HEK293 (cell line): ENCODE data around the gene CORO6.

ENCODE experiments used
- FEZF1 ChIP-seq: fragments of 450-650 bp; formaldehyde crosslinking; IDR thresholded peaks from 2 replicates; pipeline ENCODE4 v1.5.1; 2016; ENCODE audit warnings: missing biosample characterization, missing genetic modification characterization
- GLI4 ChIP-seq: fragments of 450-650 bp; formaldehyde crosslinking; IDR thresholded peaks from 2 replicates; pipeline ENCODE4 v1.5.1; 2016; ENCODE audit warnings: missing biosample characterization, missing genetic modification characterization
- HIC1 ChIP-seq: fragments of 450-650 bp; formaldehyde crosslinking; IDR thresholded peaks from 2 replicates; pipeline ENCODE4 v1.5.1; 2016; ENCODE audit warnings: missing biosample characterization, missing genetic modification characterization
- HOXC10 ChIP-seq: sonication (generic); formaldehyde crosslinking; IDR thresholded peaks from 2 replicates; pipeline ENCODE4 v1.8.1; 2023; ENCODE audit warnings: mild to moderate bottlenecking, missing genetic modification reagents
- HOXD13 ChIP-seq: sonication (generic); formaldehyde crosslinking; IDR thresholded peaks from 2 replicates; pipeline ENCODE4 v1.8.0; 2022; ENCODE audit warnings: missing genetic modification reagents, borderline replicate concordance
- KLF1 ChIP-seq: fragments of 450-650 bp; formaldehyde crosslinking; IDR thresholded peaks from 2 replicates; pipeline ENCODE4 v1.5.1; 2016; ENCODE audit warnings: missing biosample characterization, missing genetic modification characterization
- KLF16 ChIP-seq: fragments of 450-650 bp; formaldehyde crosslinking; IDR thresholded peaks from 2 replicates; pipeline ENCODE4 v1.5.1; 2017; ENCODE audit warnings: missing biosample characterization, missing genetic modification characterization
- RBAK ChIP-seq: fragments of 450-650 bp; formaldehyde crosslinking; IDR thresholded peaks from 2 replicates; pipeline ENCODE4 v1.5.1; 2016; ENCODE audit warnings: missing biosample characterization, missing genetic modification characterization
- TRIM28 ChIP-seq: IDR thresholded peaks from 2 replicates; pipeline ENCODE4 v1.6.1; 2011; ENCODE audit warnings: low read length, control low read depth, borderline replicate concordance
- ZFHX2 ChIP-seq: fragments of 450-650 bp; formaldehyde crosslinking; conservative IDR thresholded peaks from 2 replicates; pipeline ENCODE4 v1.5.1; 2016; ENCODE audit warnings: missing biosample characterization, missing genetic modification characterization
- ZFP37 ChIP-seq: fragments of 450-650 bp; formaldehyde crosslinking; IDR thresholded peaks from 2 replicates; pipeline ENCODE4 v1.5.1; 2016; ENCODE audit warnings: missing biosample characterization, missing genetic modification characterization
- ZNF184 ChIP-seq: fragments of 450-650 bp; IDR thresholded peaks from 2 replicates; pipeline ENCODE4 v1.5.1; 2018; ENCODE audit warnings: missing biosample characterization, mild to moderate bottlenecking, missing genetic modification characterization
- ZNF341 ChIP-seq: fragments of 450-650 bp; formaldehyde crosslinking; IDR thresholded peaks from 2 replicates; pipeline ENCODE4; 2016; ENCODE audit warnings: low read depth, missing biosample characterization, missing genetic modification characterization
- ZNF350 ChIP-seq: fragments of 450-650 bp; formaldehyde crosslinking; IDR thresholded peaks from 2 replicates; pipeline ENCODE4 v1.5.0; 2017; ENCODE audit warnings: missing biosample characterization, mild to moderate bottlenecking, missing genetic modification characterization
- ZNF513 ChIP-seq: fragments of 450-650 bp; IDR thresholded peaks from 2 replicates; pipeline ENCODE4 v1.5.1; 2018; ENCODE audit warnings: missing biosample characterization, missing genetic modification characterization
- ZNF514 ChIP-seq: fragments of 450-650 bp; formaldehyde crosslinking; IDR thresholded peaks from 2 replicates; pipeline ENCODE4 v1.5.1; 2016; ENCODE audit warnings: missing biosample characterization, missing genetic modification characterization
- ZNF555 ChIP-seq: fragments of 450-650 bp; formaldehyde crosslinking; conservative IDR thresholded peaks from 2 replicates; pipeline ENCODE4 v1.5.1; 2017; ENCODE audit warnings: missing biosample characterization, mild to moderate bottlenecking, missing genetic modification characterization, inconsistent platforms
- ZNF580 ChIP-seq: fragments of 450-650 bp; formaldehyde crosslinking; IDR thresholded peaks from 2 replicates; pipeline ENCODE4 v1.5.1; 2016; ENCODE audit warnings: missing biosample characterization, missing genetic modification characterization
- ZNF600 ChIP-seq: fragments of 450-650 bp; formaldehyde crosslinking; IDR thresholded peaks from 2 replicates; pipeline ENCODE4 v1.5.1; 2016; ENCODE audit warnings: missing biosample characterization, missing genetic modification characterization
- ZNF843 ChIP-seq: fragments of 450-650 bp; formaldehyde crosslinking; IDR thresholded peaks from 2 replicates; pipeline ENCODE4 v1.5.1; 2016; ENCODE audit warnings: missing biosample characterization, missing genetic modification characterization
- ZSCAN4 ChIP-seq: fragments of 450-650 bp; formaldehyde crosslinking; IDR thresholded peaks from 2 replicates; pipeline ENCODE4 v1.5.1; 2017; ENCODE audit warnings: missing biosample characterization, missing genetic modification characterization
- TF ChIP-seq, protein P1 (sequence below): fragments of 450-650 bp; formaldehyde crosslinking; IDR thresholded peaks from 2 replicates; pipeline ENCODE4 v1.5.1; 2016; ENCODE audit warnings: missing biosample characterization, missing genetic modification characterization
- TF ChIP-seq, protein P2 (sequence below): fragments of 450-650 bp; formaldehyde crosslinking; IDR thresholded peaks from 2 replicates; pipeline ENCODE4 v1.5.1; 2016; ENCODE audit warnings: missing biosample characterization, missing genetic modification characterization
- TF ChIP-seq, protein P3 (sequence below): fragments of 450-650 bp; formaldehyde crosslinking; IDR thresholded peaks from 2 replicates; pipeline ENCODE4 v1.5.1; 2017; ENCODE audit warnings: missing biosample characterization, mild to moderate bottlenecking, missing genetic modification characterization, moderate library complexity
- TF ChIP-seq, protein P4 (sequence below): fragments of 450-650 bp; formaldehyde crosslinking; IDR thresholded peaks from 2 replicates; pipeline ENCODE4 v1.5.1; 2016; ENCODE audit warnings: missing biosample characterization, missing genetic modification characterization
- TF ChIP-seq, protein P5 (sequence below): fragments of 450-650 bp; formaldehyde crosslinking; IDR thresholded peaks from 2 replicates; pipeline ENCODE4 v1.5.1; 2016; ENCODE audit warnings: missing biosample characterization, missing genetic modification characterization

The CORO6 gene

DNA sequence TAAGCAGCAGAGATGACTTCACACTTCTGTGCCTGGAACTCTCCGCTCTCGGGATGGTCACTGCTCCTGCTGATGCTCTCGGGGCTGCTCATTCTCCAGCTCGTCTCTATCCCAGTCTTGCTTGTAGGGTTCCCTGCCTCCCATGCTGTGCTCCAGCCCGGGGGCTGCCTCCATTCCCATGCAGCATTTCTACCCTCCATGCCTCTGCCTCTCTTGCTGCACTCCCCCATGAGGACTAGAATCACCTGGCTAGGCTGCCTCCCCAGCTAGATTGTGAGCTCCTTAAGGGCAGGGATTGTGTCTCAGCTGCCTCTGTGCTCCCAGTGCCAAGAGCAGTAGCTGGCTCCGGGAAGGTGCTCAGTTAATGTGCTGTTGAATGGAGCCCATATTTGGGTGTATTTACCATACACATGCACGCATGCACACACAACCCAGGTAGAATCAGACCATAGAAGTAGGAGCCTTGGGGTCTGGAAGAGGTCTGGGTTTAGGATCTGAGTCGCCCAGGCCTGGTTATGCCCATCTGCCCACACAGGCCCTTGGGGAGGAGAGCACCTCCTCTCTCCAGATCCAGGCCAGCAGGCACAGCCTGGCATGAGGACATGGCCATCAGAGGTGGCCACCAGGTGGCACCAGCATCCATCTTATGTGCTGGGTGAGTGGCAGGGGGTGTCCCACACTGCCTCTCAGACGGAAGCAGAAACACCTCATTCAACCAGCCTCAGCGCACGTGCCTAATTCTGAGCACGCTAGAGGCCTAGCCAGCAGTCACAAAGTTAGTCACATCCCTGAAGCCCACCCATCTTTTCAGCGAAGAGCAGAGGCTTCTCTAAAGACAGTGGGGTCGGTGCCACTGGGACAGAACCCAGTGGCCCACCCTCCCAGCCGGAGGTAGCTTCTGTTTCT, 42.6 kb downstream of the CORO6 start (continued):
- TF ChIP-seq, protein P1, sequence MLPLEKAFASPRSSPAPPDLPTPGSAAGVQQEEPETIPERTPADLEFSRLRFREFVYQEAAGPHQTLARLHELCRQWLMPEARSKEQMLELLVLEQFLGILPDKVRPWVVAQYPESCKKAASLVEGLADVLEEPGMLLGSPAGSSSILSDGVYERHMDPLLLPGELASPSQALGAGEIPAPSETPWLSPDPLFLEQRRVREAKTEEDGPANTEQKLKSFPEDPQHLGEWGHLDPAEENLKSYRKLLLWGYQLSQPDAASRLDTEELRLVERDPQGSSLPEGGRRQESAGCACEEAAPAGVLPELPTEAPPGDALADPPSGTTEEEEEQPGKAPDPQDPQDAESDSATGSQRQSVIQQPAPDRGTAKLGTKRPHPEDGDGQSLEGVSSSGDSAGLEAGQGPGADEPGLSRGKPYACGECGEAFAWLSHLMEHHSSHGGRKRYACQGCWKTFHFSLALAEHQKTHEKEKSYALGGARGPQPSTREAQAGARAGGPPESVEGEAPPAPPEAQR, result no peak
- TF ChIP-seq, protein P2, sequence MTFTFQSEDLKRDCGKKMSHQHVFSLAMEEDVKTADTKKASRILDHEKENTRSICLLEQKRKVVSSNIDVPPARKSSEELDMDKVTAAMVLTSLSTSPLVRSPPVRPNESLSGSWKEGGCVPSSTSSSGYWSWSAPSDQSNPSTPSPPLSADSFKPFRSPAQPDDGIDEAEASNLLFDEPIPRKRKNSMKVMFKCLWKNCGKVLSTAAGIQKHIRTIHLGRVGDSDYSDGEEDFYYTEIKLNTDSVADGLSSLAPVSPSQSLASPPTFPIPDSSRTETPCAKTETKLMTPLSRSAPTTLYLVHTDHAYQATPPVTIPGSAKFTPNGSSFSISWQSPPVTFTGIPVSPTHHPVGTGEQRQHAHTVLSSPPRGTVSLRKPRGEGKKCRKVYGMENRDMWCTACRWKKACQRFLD (tag by site-specific recombination), result no peak
- no peak for TF ChIP-seq FEZF1 (tag by site-specific recombination)
- no peak for TF ChIP-seq ZNF555 (tag by site-specific recombination)
- TF ChIP-seq ZNF350 (tag by site-specific recombination), result no peak
- no peak for TF ChIP-seq GLI4 (tag by site-specific recombination)
- TF ChIP-seq, protein P3, sequence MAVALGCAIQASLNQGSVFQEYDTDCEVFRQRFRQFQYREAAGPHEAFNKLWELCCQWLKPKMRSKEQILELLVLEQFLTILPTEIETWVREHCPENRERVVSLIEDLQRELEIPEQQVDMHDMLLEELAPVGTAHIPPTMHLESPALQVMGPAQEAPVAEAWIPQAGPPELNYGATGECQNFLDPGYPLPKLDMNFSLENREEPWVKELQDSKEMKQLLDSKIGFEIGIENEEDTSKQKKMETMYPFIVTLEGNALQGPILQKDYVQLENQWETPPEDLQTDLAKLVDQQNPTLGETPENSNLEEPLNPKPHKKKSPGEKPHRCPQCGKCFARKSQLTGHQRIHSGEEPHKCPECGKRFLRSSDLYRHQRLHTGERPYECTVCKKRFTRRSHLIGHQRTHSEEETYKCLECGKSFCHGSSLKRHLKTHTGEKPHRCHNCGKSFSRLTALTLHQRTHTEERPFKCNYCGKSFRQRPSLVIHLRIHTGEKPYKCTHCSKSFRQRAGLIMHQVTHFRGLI (tag by site-specific recombination), result no peak
- no peak for TF ChIP-seq ZNF514 (tag by site-specific recombination)
- TF ChIP-seq ZNF600 (tag by site-specific recombination), result peak; percentile 40
- no peak for TF ChIP-seq ZFP37 (tag by site-specific recombination)
- TF ChIP-seq, protein P4, sequence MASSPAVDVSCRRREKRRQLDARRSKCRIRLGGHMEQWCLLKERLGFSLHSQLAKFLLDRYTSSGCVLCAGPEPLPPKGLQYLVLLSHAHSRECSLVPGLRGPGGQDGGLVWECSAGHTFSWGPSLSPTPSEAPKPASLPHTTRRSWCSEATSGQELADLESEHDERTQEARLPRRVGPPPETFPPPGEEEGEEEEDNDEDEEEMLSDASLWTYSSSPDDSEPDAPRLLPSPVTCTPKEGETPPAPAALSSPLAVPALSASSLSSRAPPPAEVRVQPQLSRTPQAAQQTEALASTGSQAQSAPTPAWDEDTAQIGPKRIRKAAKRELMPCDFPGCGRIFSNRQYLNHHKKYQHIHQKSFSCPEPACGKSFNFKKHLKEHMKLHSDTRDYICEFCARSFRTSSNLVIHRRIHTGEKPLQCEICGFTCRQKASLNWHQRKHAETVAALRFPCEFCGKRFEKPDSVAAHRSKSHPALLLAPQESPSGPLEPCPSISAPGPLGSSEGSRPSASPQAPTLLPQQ (tag by site-specific recombination), result peak; percentile 36; the same call in 1 of the 2 replicates
- peak; percentile 23; the same call in 1 of the 2 replicates for TF ChIP-seq ZFHX2 (tag by site-specific recombination)
- TF ChIP-seq, protein P5, sequence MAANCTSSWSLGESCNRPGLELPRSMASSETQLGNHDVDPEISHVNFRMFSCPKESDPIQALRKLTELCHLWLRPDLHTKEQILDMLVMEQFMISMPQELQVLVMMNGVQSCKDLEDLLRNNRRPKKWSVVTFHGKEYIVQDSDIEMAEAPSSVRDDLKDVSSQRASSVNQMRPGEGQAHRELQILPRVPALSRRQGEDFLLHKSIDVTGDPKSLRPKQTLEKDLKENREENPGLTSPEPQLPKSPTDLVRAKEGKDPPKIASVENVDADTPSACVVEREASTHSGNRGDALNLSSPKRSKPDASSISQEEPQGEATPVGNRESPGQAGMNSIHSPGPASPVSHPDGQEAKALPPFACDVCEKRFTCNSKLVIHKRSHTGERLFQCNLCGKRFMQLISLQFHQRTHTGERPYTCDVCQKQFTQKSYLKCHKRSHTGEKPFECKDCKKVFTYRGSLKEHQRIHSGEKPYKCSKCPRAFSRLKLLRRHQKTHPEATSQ, result no peak
- 0 out of 2 replicates have a peak, but pooled peaks have one; percentile 15 for TF ChIP-seq HIC1 (tag by site-specific recombination)
- peak; percentile 65; the same call in 1 of the 2 replicates for TF ChIP-seq ZNF580 (tag by site-specific recombination)
- no peak for TF ChIP-seq ZSCAN4
- TF ChIP-seq ZNF184, result no peak
- 0 out of 2 replicates have a peak, but pooled peaks have one; percentile 8 for TF ChIP-seq ZNF513 (tag by site-specific recombination)
- no peak for TF ChIP-seq HOXC10 (CRISPR knock-in tag)
- no peak for TF ChIP-seq ZNF843 (tag by site-specific recombination)
- TF ChIP-seq TRIM28, result no peak
- no peak for TF ChIP-seq RBAK (tag by site-specific recombination)
- TF ChIP-seq HOXD13 (CRISPR knock-in tag), result no peak
- peak; percentile 72; the same call in 1 of the 2 replicates for TF ChIP-seq KLF16 (tag by site-specific recombination)
- no peak for TF ChIP-seq ZNF341
- no peak for TF ChIP-seq KLF1 (tag by site-specific recombination)
